A549 (cell line): Measurements from ENCODE around the gene BTBD16.

Source experiments
- CBX2 ChIP-seq: fragments of 200-600 bp; sonication (generic); IDR thresholded peaks from 2 replicates; pipeline ENCODE4 v1.6.1; 2016; ENCODE audit warnings: low read depth, mild to moderate bottlenecking, borderline replicate concordance
- CBX8 ChIP-seq: fragments of 200-600 bp; sonication (generic); IDR thresholded peaks from 2 replicates; pipeline ENCODE4 v1.6.1; 2016
- CTCF ChIP-seq: fragments of >200 bp; sonication (Bioruptor Twin); formaldehyde crosslinking; IDR thresholded peaks from 3 replicates; pipeline ENCODE4 v1.5.1; 2016
- ELK1 ChIP-seq: fragments of 150-350 bp; IDR thresholded peaks from 2 replicates; pipeline ENCODE4 v1.6.1; 2014; ENCODE audit warnings: low read depth, mild to moderate bottlenecking, low read length
- EP300 ChIP-seq, 2 experiments: fragments of >200 bp; sonication (Bioruptor Twin); formaldehyde crosslinking; IDR thresholded peaks; 2 replicates in 1 of 2; 3 replicates in 1 of 2; pipeline ENCODE4 v1.6.1; 2016 to 2017
- MAX ChIP-seq: IDR thresholded peaks from 2 replicates; pipeline ENCODE4 v1.6.1; 2012
- MAZ ChIP-seq: fragments of 150-350 bp; IDR thresholded peaks from 2 replicates; pipeline ENCODE4 v1.6.1; 2014; ENCODE audit warnings: antibody characterized with exemption, low read depth, low read length, borderline replicate concordance
- MYC ChIP-seq: IDR thresholded peaks from 2 replicates; pipeline ENCODE4 v1.6.1; 2012; ENCODE audit warnings: mild to moderate bottlenecking, inconsistent platforms, low read length, improper control_type of control experiment, borderline replicate concordance
- NPAS2 ChIP-seq: fragments of 250-450 bp; sonication (Bioruptor Pico); IDR thresholded peaks from 2 replicates; pipeline ENCODE4 v1.8.0; 2022; ENCODE audit warnings: mild to moderate bottlenecking, moderate library complexity, borderline replicate concordance
- POLR2A ChIP-seq: IDR thresholded peaks from 2 replicates; pipeline ENCODE4 v1.6.1; 2012; ENCODE audit warnings: mild to moderate bottlenecking, low read length
- RFX5 ChIP-seq: fragments of 450-650 bp; IDR thresholded peaks from 2 replicates; pipeline ENCODE4 v1.7.1; 2014; ENCODE audit warnings: antibody characterized with exemption, mild to moderate bottlenecking, moderate library complexity
- SREBF2 ChIP-seq: fragments of 450-650 bp; IDR thresholded peaks from 2 replicates; pipeline ENCODE4 v1.6.1; 2014; ENCODE audit warnings: mild to moderate bottlenecking, moderate library complexity
- USF2 ChIP-seq: fragments of 450-650 bp; IDR thresholded peaks from 2 replicates; pipeline ENCODE4 v1.6.1; 2014; ENCODE audit warnings: antibody characterized with exemption
- ZSCAN20 ChIP-seq: fragments of 250-450 bp; sonication (Bioruptor Pico); IDR thresholded peaks from 2 replicates; pipeline ENCODE4 v1.8.0; 2022; ENCODE audit warnings: mild to moderate bottlenecking, moderate library complexity

- TF ChIP-seq RFX5 (no peak), USF2 (no peak), POLR2A (no peak), CTCF (no peak), SREBF2 (no peak), MAX (no peak), CBX2 (no peak), EP300 (IDR thresholded peaks at IDR 0.05) (no peak), ELK1 (no peak), CBX8 (no peak), MYC (no peak), NPAS2 (CRISPR knock-in tag) (no peak), MAZ (no peak), ZSCAN20 (CRISPR knock-in tag) (no peak)
Observed at GRCh38 chr10:122386514-122386913, 115.4 kb downstream of the BTBD16 start.
